Lower leg skin (tissue), 3 donors: ENCODE results near the gene CLDN2.

ENCODE experiments used
- CTCF ChIP-seq, 3 donors: fragments of 450-650 bp; IDR thresholded peaks; one replicate each; pipeline ENCODE4 v1.5.1; 2016; ENCODE audit warnings: antibody characterized with exemption in 3 of 3, mild to moderate bottlenecking in 3 of 3, moderate library complexity in 2 of 3
- POLR2A ChIP-seq, 2 donors: fragments of 450-650 bp; IDR thresholded peaks; one replicate each; pipeline ENCODE4 v1.6.1; 2016 to 2017; ENCODE audit warnings: antibody characterized with exemption in 2 of 2, mild to moderate bottlenecking in 1 of 2, moderate library complexity in 1 of 2

DNA sequence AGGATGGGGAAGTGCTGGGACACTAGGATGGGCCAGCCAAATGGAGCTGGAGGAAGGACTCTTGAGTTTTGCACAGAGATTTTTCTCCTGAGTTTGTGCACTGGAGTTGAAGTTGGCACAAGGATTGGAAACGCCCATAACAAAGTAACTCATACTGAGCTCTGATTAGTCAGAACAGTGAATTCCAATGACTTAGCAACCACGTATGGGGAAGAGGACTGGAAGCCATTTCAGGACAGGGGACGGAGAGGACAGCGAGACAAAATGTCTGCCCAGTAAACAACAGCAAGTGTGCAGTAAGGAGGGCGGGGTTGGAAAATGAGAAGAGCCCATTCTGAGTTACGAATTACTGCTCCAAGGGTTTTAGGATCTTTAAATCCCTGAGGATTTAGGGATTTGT is 22.9 kb upstream of the CLDN2 start:
- no peak for TF ChIP-seq POLR2A (IDR thresholded peaks at IDR 0.05)
- TF ChIP-seq CTCF (IDR thresholded peaks at IDR 0.05), result no peak
